Measurements from ENCODE around the gene ANAPC5.
"Not testable (repeated sequence)": the region's sequence is repeated elsewhere in the genome, so short reads cannot be mapped to it uniquely, and the experiment has no call there.

The ANAPC5 gene

DNA sequence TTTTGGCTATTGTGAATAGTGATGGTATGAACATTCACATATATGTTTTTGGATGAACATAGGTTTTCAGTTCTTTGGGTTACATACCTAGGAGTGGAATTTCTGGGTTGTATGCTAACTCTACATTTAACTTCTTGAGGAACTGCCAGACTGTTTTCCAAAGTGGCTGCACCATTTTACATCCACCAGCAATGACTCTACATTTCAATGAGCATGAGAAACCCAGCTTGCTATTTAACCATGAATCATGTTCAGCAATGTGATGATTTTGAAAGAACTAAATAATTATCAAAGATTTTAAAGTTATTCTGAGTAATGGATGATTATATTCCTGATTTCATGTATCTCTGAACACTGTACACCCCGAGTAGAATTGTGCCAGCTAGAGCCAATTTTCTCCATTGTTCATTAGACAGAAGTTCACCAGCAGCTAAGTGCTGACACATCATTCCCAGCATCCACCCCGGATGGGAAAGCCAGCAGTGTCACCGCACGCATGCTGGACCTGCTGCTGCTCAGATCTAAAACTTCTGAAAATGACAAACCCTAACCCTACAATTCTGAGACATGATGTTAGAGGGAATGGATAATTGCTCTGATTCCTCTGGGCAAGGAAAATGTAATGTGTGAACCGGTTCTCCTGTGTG, 13.3 kb upstream of the ANAPC5 start:
- DNase-seq = no peak

DNA sequence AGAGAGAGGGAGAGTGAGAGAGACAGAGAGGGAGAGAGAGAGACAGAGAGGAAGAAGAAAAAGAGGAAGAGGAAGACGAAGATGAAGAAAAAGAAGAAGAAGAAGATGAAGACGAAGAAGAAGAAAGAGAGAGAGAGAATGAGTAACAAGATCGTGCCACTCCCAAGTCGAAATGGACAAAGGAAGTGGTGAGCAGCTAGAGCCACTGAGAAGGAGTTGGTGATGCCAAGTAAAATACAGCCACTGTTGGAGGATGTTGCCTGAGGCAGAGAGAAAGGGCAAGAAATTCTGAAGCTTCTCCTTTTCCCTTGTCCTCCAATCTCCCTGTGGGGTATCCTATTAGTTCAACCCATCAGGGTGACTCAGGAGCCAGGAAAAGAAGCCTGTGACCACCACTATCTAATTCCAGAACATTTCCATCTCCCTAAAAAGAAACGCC, 12.5 kb upstream of the ANAPC5 start:
- no peak for DNase-seq

DNA sequence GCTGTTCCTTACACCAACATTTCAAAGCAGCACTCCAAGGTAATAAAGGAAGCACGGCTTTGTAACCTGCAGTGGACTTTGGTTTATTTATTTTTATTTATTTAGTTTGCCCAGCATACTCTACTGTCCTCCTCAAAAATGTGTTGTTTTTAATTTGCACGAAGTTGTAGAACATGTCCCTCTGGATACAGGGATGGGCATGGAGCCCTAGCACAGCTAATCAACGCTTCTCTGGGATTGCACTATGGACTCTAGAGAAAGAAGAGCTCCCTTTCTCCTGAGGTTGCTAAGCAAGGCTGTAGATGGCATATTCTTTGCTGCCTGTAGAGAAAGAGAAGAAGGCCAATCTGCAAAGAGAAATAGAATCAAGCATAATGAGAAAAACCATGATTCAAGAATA, 5.9 kb upstream of the ANAPC5 start:
- no peak for DNase-seq

DNA sequence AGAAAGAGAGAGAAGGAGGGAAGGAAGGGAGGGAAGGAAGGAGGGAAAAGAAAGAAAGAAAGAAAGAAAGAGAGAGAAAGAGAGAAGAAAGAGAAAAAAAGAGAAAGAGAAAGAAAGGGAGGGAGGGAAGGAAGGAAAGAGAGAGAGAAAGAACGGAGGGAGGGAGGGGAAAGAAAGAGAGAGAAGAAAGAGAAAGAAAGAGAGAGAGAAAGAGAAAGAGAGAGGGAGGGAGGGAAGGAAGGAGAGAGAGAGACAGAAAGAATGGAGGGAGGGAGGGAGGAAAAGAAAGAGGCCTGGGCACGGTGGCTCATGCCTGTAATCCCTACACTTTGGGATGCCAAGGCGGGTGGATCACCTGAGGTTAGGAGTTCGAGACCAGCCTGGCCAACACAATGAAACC, 5.1 kb upstream of the ANAPC5 start:
- DNase-seq = no peak

DNA sequence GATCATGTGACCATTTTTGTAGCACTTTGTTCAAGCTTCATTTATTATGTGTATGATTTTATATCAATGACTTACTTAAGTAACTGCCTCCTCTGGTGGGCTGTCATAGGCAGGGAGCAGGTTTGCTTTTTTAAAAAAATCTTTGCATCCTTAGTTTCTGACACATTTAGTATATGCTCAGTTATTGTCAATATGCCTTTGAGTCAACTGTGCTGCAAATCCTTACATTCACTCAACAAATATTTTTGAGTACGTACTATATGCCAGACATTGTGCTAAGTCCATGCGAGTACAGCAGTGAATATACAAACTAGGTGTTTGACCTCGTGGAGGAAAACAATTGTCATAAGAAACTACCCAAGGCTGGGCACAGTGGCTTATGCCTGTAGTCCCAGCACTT, 4.4 kb upstream of the ANAPC5 start:
- no peak for DNase-seq

DNA sequence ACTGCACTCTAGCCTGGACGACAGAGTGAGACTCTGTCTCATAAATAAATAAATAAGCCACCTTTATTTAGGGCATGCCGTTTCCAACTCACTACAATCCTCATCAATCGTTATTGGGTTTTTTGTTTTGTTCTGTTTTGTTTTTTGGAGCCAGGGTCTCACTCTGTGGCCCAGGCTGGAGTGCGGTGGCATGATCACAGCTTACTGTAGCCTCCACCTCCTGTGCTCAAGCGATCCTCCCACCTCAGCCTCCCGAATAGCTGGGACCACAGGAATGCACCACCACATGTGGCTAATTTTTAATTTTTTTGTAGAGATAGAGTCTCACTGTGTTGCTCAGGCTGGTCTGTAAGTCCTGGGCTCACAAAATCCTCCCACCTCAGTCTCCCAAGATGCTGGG, 3.6 kb upstream of the ANAPC5 start:
- DNase-seq = no peak

DNA sequence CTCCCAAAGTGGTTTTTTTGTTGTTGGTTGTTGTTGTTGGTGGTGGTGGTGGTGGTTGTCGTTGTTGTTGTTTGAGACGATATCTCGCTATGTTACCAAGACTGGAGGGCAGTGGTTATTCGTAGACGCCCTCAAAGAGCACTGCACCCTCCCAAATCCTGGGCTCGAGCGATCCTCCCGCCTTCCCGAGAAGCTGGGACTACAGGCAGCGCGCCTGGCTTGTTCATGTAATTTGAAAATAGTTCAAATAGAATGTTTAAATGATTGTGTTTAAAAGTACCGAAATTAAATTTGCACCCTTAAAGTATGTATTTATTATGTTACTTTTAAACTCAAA, 439 bp upstream of the ANAPC5 start:
- DNase-seq = no peak

DNA sequence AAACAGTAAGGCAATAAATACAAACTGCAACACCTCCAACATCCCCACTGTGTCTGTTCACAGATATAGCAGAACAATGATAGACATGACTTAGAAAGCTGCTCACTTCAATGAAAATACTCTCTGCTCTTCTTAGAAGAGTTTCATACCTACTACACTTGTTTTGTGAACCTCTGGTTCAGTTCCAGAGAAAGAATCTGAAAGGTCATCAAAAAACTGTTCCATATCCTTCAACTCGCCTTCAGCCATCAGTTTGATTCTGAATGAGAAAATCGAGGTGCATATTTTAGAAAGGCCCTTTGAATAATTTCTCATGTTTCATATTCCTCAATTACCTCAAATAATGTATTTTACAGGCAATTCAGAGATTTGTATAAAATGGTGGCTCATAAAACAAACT, 5.5 kb downstream of the ANAPC5 start:
- no peak for DNase-seq

DNA sequence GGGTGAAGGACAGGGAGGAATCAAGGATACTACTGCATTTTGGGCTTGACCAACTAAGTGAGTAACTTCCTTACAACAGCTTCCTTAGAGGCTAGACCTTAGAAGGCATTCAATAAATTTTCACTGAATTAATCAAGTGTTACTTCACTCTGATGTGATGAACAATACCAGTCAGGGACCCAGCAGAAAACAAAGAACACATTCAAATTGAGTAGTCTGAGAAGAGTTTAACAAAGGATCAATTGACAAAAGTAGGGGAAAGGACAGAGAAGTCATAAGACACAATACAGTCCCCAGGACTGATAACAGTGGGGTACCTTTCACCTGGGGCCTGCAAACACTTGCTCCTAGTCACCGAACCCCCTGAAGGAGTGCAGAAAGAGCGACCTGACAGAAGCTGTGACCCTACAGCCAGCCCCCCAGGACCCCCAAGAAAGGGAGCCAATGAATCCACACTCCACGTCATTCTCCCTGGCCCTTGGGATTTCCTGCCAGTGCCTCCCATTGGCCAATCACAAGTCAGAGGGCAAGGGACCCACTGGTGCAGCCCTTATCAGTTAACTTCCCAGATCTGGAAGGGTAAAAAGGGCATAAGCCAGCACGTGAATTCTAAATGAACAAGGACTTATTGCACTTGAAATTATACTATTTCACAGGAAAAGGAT, 6.9 kb downstream of the ANAPC5 start:
- no peak for DNase-seq

DNA sequence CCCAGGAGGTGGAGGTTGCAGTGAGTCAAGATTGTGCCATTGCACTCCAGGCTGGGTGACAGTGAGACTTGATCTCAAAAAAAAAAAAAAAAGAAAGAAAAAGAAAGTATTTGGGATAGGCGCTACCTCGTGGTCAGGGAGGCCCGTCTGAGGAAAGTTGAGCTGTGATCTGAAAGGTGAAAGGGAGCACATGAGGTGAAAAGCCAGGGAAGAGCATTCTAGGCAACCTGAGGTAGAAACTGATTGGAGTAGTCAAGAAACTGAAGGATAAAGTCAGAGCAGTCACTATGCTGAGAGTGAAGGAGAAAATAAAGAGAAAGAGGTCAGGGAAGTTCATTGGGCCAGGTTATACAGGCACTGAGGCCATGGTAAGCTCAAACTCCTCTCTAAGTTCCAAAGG, 7.7 kb downstream of the ANAPC5 start:
- DNase-seq = no peak

DNA sequence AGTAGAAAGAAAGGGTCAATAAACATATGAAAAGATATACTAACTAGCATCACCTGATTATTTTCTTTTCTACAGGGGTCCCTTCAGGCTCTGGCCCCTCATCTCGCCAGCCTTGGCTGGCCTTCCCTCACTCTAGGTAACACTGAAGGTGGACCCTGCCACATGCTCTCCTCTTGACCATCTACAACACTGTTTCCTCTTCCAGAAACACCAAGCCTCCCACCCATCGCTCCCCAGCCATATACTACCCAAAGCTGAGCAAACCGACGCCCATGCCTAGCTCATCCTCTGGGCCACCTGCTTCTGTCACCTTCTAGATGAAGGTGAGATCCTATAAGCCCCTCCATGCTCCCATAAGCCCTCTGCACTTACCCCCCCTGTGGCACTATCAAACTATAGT, 14.8 kb downstream of the ANAPC5 start:
- DNase-seq = no peak

DNA sequence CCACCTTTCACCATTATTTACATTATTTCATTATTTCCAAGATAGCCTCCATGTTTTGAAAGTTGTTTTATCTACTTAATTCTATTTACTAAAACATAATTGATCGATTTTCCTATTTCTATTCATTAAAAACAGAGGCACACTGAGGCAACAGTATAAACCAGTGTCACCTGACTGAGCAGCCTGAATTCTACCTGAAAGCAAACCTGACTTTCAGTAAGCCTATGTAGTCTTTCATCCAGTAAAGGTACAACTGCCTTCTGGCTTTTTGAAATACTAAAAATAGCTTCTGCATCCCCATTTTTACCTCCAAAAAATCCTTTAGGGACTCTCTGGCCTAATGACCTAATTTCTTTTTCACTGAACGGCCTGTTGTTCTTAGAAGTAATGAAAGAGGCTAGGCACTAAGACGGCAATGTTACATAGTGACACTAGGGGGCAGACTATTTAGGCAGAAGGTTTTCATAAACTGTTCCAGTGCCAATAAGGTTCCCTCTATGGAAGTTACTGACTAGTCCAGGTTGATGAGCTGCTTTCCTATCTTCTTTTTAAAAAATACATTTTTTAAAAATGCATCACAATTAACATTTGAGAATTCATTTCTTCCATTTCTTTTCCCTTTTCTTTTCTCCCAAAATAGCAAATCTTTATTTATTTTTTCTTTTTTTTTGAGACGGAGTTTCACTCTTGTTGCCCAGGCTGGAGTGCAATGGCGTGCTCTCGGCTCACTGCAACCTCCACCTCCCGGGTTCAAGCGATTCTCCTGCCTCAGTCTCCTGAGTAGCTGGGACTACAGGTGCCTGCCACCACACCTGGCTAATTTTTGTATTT, 17.5 kb downstream of the ANAPC5 start:
- DNase-seq = peak in 2 of 5 donors; percentile 8 to 62

DNA sequence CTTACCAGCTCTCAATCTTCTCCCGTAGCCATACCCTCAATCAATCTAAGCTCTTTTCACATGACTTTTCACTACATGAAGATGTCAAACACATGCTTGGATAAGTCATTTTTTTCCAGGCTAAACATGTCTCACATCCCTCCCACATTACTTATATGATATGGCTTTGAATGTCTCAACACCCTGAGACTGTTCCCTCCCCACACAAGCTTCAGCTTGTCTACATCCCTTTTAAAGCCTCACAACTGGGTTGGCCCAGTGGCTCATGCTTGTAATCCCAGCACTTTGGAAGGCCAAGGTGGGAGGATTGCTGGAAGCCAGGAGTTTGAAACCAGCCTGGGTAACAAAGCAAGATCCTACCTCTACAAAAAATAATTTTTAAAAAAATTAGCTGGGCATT, 18.5 kb downstream of the ANAPC5 start:
- no peak for DNase-seq

DNA sequence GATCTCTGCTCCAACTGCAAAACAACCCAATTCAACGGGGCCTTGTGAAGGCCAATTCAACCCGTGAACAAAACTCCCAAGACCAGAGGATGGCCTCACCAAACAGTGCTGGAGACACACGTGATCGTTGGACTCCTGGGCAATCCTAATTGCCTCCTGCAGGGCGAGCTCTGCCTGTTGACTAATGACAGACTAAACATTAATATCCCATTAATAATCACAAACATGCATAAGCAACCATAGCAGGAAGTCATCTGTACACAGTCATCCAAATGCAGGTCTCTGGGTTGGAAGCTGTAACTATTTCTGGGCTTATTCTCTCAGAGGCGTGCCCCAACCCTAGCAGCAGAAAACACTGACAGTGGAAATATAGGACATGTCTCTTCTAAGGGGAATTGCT, 21.0 kb downstream of the ANAPC5 start:
- DNase-seq = no peak

DNA sequence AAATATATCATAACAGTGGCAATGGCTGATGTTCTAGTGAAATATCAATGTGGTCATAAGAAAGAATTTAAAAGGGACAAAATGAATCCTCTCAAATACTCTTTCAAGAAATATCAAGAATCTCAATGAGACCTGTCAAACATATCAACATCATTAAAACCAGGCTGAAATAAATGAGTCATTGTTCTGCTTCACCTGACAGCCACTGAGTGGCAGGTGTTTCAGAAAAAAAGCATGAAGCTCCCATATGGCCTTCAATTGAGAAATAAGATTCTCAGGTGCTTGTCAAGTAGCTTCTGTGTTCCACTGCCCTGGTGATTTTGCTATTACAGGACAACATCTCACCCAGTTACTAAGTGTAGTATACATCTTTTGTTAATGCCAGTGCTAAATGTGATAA, 21.5 kb downstream of the ANAPC5 start:
- DNase-seq = no peak

DNA sequence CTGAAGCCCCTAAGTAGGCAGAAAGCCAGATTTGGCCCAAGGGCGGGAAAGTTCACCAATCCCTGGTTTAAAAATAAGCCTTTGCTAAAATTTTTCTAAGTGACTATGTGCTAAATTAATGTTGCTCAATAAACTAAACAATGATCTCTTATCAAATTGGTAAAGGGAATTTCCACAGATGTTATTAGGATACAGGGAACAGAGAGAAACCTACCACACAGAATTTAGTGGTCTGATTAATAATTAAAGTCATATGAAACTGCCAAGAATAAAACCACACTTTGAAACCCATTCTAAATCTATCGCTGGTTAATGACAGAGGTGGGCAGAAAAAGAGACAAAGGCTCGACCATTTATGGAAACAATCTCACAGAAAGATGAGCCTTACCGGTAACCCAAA, 22.0 kb downstream of the ANAPC5 start:
- no peak for DNase-seq

DNA sequence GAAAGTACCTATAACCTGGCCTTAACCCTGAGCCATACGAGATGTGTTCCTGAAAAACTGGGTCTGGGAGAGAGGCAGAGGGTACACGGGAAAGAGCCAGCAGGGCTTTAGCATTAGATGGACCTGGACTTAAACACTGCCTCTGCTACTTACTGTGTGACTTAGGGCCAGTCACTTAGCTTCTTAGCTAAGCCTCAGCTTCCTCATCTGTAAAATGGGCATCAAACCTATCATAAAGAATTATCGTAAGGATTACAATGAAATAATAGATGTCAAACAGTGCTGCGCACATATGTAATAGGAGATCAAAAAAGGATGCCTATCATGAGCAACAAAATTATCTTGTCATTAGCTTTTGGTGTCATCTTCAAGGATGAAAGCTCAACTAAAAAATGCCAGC, 23.6 kb downstream of the ANAPC5 start:
- no peak for DNase-seq

DNA sequence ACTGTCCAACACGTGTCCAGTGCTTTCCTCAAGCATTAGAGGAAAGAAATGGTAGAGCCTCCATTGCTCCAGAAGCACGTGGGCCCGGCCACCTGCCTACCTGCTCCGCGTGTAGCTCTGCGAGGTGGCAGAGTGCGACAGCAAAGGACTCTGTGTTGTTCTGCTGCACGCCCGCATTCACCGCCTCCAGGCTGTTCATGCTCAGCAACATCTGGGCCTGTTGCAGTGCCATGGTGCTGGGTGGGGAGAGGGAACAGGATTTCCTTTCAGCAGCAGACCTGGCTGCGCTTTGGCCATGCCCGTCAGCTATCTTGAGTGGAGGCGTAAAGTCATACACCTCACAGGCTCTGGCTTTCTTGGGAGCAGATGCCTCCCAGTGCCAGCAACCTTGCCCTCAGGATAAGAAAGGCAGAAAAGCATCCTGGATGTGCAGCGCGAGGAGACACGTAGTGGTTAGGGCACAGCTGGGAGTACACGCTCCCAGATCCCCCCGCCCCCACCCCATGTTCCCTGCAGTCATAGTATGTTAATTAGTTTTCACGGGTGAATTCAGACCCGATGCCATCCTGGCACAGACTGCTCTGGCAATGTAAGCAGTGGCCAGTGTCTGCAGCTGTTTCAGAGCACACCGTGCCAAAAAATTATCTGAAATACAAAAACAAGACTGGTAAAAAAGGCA, 25.1 kb downstream of the ANAPC5 start:
- DNase-seq = no peak

DNA sequence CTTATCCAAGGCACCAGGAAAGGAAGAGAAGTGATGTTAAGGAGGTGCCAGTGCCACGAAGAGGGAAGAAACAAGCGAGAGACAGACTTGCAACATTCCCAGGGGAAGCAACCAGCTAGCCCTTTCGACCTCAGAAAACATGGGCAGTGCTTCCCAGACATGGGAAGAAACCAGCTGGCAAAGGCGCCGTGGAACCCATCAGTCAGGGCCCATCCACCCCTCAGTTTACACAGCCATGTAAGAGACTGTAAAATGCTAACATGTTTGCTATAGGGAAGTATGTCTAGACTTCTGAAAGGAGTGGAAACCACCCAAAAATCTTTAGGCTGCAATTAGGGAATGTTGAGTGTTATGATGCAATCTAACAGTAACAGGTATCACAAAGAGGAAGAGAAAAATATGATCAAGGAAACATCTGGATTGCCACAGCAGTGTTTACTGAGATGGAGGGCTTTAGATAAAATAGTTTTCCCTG, 26.3 kb downstream of the ANAPC5 start:
- DNase-seq = no peak

DNA sequence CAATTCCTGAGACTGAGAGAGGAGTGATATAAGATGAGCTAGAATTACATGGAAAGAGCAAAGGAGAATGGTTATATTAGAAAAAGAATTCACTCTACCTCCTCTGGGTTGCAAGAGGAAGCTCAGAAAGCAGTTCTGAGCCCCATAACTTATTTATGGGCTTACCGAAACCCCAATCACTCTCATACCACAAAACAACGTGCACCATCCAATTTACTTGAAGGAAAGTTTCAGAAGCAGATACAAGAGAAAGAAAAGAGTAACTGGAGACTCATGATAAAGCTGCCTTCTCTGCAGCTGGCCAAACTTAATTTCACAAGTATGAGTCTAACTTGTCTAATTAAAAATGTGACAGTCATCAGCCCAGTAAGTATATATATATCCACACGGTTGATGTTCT, 28.3 kb downstream of the ANAPC5 start:
- DNase-seq = no peak

DNA sequence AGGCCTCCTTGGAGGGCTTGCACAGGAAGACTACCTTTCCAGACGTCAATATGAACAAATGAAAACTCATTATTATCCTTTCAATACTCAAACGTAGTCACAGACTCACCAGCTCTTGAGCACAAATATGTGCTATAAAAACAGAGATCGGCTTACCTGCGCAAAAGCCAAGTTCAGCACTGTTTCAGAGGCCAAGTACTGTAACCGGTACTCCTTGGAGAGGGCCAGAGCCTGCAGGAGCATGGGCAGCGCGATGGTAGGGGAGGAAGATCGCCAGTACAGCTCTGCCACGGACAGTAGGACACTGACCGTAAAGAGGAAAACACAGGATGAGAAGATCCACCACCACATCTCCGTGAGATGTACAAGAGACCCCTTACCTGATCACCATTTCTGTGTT, 34.1 kb downstream of the ANAPC5 start:
- no peak for DNase-seq

DNA sequence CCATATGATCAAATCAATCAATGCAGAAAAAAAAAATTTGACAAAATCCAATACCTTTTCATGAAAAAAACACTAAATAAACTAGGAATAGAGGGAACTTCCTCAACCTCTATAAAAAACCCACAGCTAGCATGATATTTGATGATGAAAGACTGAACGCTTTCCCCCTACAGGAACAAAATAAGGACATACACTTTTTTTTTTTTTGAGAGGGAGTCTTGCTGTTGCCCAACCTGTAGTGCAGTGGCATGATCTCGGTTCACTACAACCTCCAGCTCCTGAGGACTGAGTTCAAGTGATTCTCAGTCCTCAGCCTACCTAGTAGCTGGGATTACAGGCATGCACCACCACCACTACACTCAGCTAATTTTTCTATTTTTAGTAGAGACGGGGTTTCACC, 37.8 kb downstream of the ANAPC5 start:
- DNase-seq = no peak

DNA sequence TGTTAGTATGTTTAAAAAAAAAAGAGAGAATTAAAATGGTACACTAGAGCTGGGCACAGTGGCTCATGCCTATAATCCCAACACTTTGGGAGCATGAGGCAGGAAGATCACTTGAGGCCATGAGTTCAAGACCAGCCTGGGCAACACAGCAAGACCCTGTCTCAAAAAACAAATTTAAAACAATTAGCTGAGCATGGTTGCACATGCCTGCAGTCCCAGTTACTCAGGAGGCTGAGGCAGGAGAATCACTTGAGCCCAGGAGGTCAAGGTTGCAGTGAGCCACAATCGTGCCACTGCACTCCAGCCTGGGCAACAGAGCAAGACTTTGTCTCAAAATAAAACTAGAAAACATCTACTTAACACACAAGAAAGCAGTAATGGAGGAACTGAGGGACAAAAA, 42.0 kb downstream of the ANAPC5 start:
- DNase-seq = not testable (repeated sequence)
